Endothelial cell of umbilical vein (primary cell): Measurements from ENCODE around the gene STARD5. TPM values are rescaled to one million over a fixed set of nuclear protein-coding genes. Genes with fewer than 3 reads are reported as not detected.

Experiments used
- BruUV-seq: library from RNA; stranded (reverse); fragments of 400-500 nt; replicated peaks from 2 replicates; lab custom pipeline; 2021; lab: Mats Ljungman, UMichigan
- CTCF ChIA-PET: fragments of 300-600, 350-600 bp; sonication (Branson Sonifier 250); formaldehyde crosslinking; loops from one replicate; lab custom pipeline; 2021; ENCODE audit warnings: antibody characterized with exemption, inconsistent platforms; lab: Charles Lee
- POLR2A ChIA-PET: fragments of 300-600, 350-600 bp; sonication (Branson Sonifier 250); formaldehyde crosslinking; loops from one replicate; lab custom pipeline; 2021; ENCODE audit warnings: antibody characterized with exemption, inconsistent platforms; lab: Charles Lee
- DNase-seq: peaks from one replicate; pipeline ENCODE4 v3.0.0-alpha.2; 2011; ENCODE audit warnings: low read depth, low spot score
- FAIRE-seq: peaks from 2 replicates; lab custom pipeline; 2011; peaks lifted over from hg19 to GRCh38; lab: Jason Lieb, UNC
- H2AFZ ChIP-seq: 2 replicates; pipeline ENCODE4 v1.6.0; 2012; ENCODE audit warnings: low read depth, low read length, control low read depth, inconsistent platforms
- H3K27ac ChIP-seq: 2 replicates; pipeline ENCODE4 v1.5.1; 2011; ENCODE audit warnings: low read depth, mild to moderate bottlenecking, control low read depth, low read length, moderate library complexity; ENCODE audit not compliant: insufficient read depth
- H3K27me3 ChIP-seq, 2 experiments: 2 replicates each; pipeline versions ENCODE4 v1.6.0 to v1.6.1; 2011; ENCODE audit warnings: low read length in 2 of 2, mixed read lengths in 1 of 2; ENCODE audit not compliant: control insufficient read depth in 2 of 2, insufficient read depth in 2 of 2
- H3K36me3 ChIP-seq, 2 experiments: 2 replicates in 1 of 2; 3 replicates in 1 of 2; pipeline ENCODE4 v1.5.1; 2011; ENCODE audit warnings: low read length in 2 of 2, mild to moderate bottlenecking in 1 of 2, moderate library complexity in 1 of 2; ENCODE audit not compliant: control insufficient read depth in 2 of 2, insufficient read depth in 2 of 2; ENCODE audit errors: extremely low read depth in 1 of 2
- H3K4me1 ChIP-seq: 3 replicates; pipeline ENCODE4 v1.5.1; 2011; ENCODE audit warnings: mild to moderate bottlenecking, low read length; ENCODE audit not compliant: control insufficient read depth, insufficient read depth; ENCODE audit errors: extremely low read depth
- H3K4me2 ChIP-seq: 2 replicates; pipeline ENCODE4 v1.6.1; 2011; ENCODE audit warnings: low read length, control low read depth, mixed read lengths; ENCODE audit not compliant: insufficient read depth
- H3K4me3 ChIP-seq, 3 experiments: fragments of 200-600 bp in 1 of 3; sonication (generic), shearing (Covaris generic) in 1 of 3; replicated peaks in 1 of 3; 2 replicates each; pipeline ENCODE4 v1.5.1; 2011 to 2016; ENCODE audit warnings: control low read depth in 3 of 3, low read length in 3 of 3, mild to moderate bottlenecking in 2 of 3, inconsistent platforms in 1 of 3, low read depth in 1 of 3, moderate library complexity in 1 of 3; ENCODE audit not compliant: insufficient read depth in 1 of 3
- H3K79me2 ChIP-seq: 2 replicates; pipeline ENCODE4 v1.6.0; 2012; ENCODE audit warnings: low read length, inconsistent platforms; ENCODE audit not compliant: control insufficient read depth, insufficient read depth
- H3K9ac ChIP-seq: replicated peaks from 2 replicates; pipeline ENCODE3; 2011; ENCODE audit warnings: low read length, control low read depth; ENCODE audit not compliant: insufficient read depth; ENCODE audit errors: extremely low read depth
- H3K9me1 ChIP-seq: replicated peaks from 3 replicates; pipeline ENCODE4 v1.6.0; 2011; ENCODE audit warnings: mild to moderate bottlenecking, low read length; ENCODE audit not compliant: control insufficient read depth, insufficient read depth; ENCODE audit errors: extremely low read depth
- H3K9me3 ChIP-seq: replicated peaks from 2 replicates; pipeline ENCODE4 v1.5.1; 2012; ENCODE audit warnings: low read length, inconsistent platforms; ENCODE audit not compliant: control insufficient read depth, insufficient read depth
- H4K20me1 ChIP-seq: replicated peaks from 2 replicates; pipeline ENCODE3; 2011; ENCODE audit warnings: mild to moderate bottlenecking, low read length; ENCODE audit not compliant: control insufficient read depth, insufficient read depth; ENCODE audit errors: extremely low read depth
- CTCF ChIP-seq, 2 donors: IDR thresholded peaks; 1 replicate in 1 of 2; 2 replicates in 1 of 2; pipeline ENCODE4 v1.5.1; 2011; ENCODE audit warnings: low read length in 2 of 2, mild to moderate bottlenecking in 2 of 2, moderate library complexity in 2 of 2, control low read depth in 1 of 2, inconsistent platforms in 1 of 2, low read depth in 1 of 2; ENCODE audit not compliant: insufficient read depth in 1 of 2; ENCODE audit errors: extremely low read depth in 1 of 2
- EZH2 ChIP-seq: IDR thresholded peaks from 2 replicates; pipeline ENCODE4 v1.6.1; 2012; ENCODE audit warnings: borderline replicate concordance, low read depth, mild to moderate bottlenecking, moderate library complexity, low read length, inconsistent platforms; ENCODE audit not compliant: severe bottlenecking
- FOS ChIP-seq: IDR thresholded peaks from 2 replicates; pipeline ENCODE4 v1.6.1; 2011; ENCODE audit warnings: mild to moderate bottlenecking, low read length, moderate library complexity, borderline replicate concordance; ENCODE audit not compliant: insufficient read depth
- GATA2 ChIP-seq: IDR thresholded peaks from 2 replicates; pipeline ENCODE4 v1.7.0; 2011; ENCODE audit warnings: low read depth, mild to moderate bottlenecking, moderate library complexity, mixed read lengths, low read length; ENCODE audit not compliant: insufficient read length, insufficient read depth
- JUN ChIP-seq: IDR thresholded peaks from 2 replicates; pipeline ENCODE4 v1.6.1; 2011; ENCODE audit warnings: borderline replicate concordance, low read depth; ENCODE audit not compliant: insufficient read length, insufficient read depth
- MAX ChIP-seq: IDR thresholded peaks from 2 replicates; pipeline ENCODE4 v1.6.1; 2011; ENCODE audit not compliant: insufficient read depth, insufficient read length
- MYC ChIP-seq: IDR thresholded peaks from one replicate; pipeline ENCODE4 v1.6.1; 2011; ENCODE audit warnings: mild to moderate bottlenecking, low read depth, low read length
- POLR2A ChIP-seq: IDR thresholded peaks from 2 replicates; pipeline ENCODE4 v1.6.1; 2012; ENCODE audit warnings: low read depth, mild to moderate bottlenecking, control low read depth, low read length
- POLR2AphosphoS5 ChIP-seq: IDR thresholded peaks from 2 replicates; pipeline ENCODE4 v1.6.1; 2012; ENCODE audit warnings: low read depth, mild to moderate bottlenecking, control low read depth, low read length, moderate library complexity; ENCODE audit not compliant: insufficient read depth
- dilution Hi-C: fragments of 300-500 bp; cut with MboI; formaldehyde crosslinking; loops from one replicate; pipeline ENCODE4 v1.15.0; 2019; ENCODE audit warnings: low sequenced_read_pairs; ENCODE audit not compliant: extremely low pct_ligation_motif_present
- intact Hi-C: fragments of 100-400 bp; cut with micrococcal nuclease; formaldehyde crosslinking; loops from one replicate; pipeline ENCODE4 v1.10.0; 2022
- polyA plus RNA-seq, 4 experiments: library from polyadenylated mRNA; depleted of rRNA in 3 of 4; stranded (reverse) in 3 of 4; unstranded in 1 of 4; fragments of >200 nt; gene quantifications; 2 replicates each; pipeline versions ENCODE4 v1.2.1 to v1.2.3, GENCODE V29; 2011 to 2012; ENCODE audit warnings: missing spikeins in 1 of 4
- total RNA-seq: library from RNA; stranded (reverse); gene quantifications from 2 replicates; pipeline ENCODE4 v1.2.3, GENCODE V29; 2021

The STARD5 gene
- total and polyA plus RNA-seq, 2 donors (not counting 3 experiments of a cell fraction or from before 2014, with no cell fraction given), result 2.2 to 3.0 TPM

- no peaks in the 10 kb centered on the region for H3K79me2 ChIP-seq
- POLR2A ChIA-PET, result no interaction called here
- intact Hi-C loops, result no loop called here
These were observed 3.6 kb upstream of the STARD5 start for GRCh38 chr15:81327516-81327915.

More at GRCh38 chr15:81327516-81327915, 3.6 kb upstream of the STARD5 start:
- TF ChIP-seq GATA2 (no peak), MYC (no peak), JUN (no peak), POLR2A (no peak), EZH2 (no peak), POLR2AphosphoS5 (no peak), CTCF (IDR thresholded peaks at IDR 0.05; ENCODE audit: extremely low read depth in 1 of 2, insufficient read depth in 1 of 2, low read depth in 1 of 2, low read length in 2 of 2) (no peak), MAX (no peak), FOS (no peak)
- no peak overlapping the region for H3K9ac ChIP-seq
- DNase-seq (no peak), FAIRE-seq (no peak)
- H3K27ac ChIP-seq, result no peak overlapping the region
- H3K4me3 ChIP-seq, result no peak overlapping the region
- no peaks in the 10 kb centered on the region for H4K20me1 ChIP-seq
- H2AFZ ChIP-seq, result no peak overlapping the region
- no peaks in the 10 kb centered on the region for H3K36me3 ChIP-seq
- peaks cover 8% of the 10 kb centered on the region for H3K4me1 ChIP-seq
- H3K27me3 ChIP-seq, result peaks cover 0 to 6% of the 10 kb centered on the region in 2 experiments
- H3K4me2 ChIP-seq, result no peak overlapping the region
- H3K9me1 ChIP-seq, result no peaks in the 10 kb centered on the region
- no TSS peak for BruUV-seq
- CTCF ChIA-PET, result interaction anchor here (1.0 to 3.2 kb wide), 3 partner anchors 9 to 62 kb away, joined by 5 to 21 read pairs (median 6); no protein-coding TSS in a partner anchor
- H3K9me3 ChIP-seq, result no peaks in the 10 kb centered on the region
- dilution Hi-C loops, result no loop called here
